ENCODE results near the gene MCTP2.

The MCTP2 gene

GRCh38 chr15:94351031-94351535 is 119.7 kb downstream of the MCTP2 start:
- Mint-ChIP-seq H3K27me3 (no peaks in the 10 kb centered on the region), H3K4me3 (no peak overlapping the region), H3K27ac (no peak overlapping the region), H3K4me1 (peaks cover 0 to 5% of the 10 kb centered on the region in 2 donors), H3K9me3 (peaks cover 2 to 3% of the 10 kb centered on the region in 2 donors), H3K36me3 (peaks cover 33 to 55% of the 10 kb centered on the region in 2 donors)
- DNase-seq (no peak), ATAC-seq (replicated peaks) (no peak)

- ATAC-seq (replicated peaks) = no peak
Measured at GRCh38 chr15:94352636-94353487, 121.5 kb downstream of the MCTP2 start.

GRCh38 chr15:94353488-94353820 is 122.1 kb downstream of the MCTP2 start:
- DNase-seq (no peak), ATAC-seq (replicated peaks) (no peak)
- H3K27me3 Mint-ChIP-seq = no peaks in the 10 kb centered on the region
- peaks cover 32 to 53% of the 10 kb centered on the region in 2 donors for H3K36me3 Mint-ChIP-seq
- H3K4me3 Mint-ChIP-seq = no peak overlapping the region
- no peak overlapping the region for H3K27ac Mint-ChIP-seq
- H3K9me3 Mint-ChIP-seq = peaks cover 2 to 3% of the 10 kb centered on the region in 2 donors
- peaks cover 0 to 4% of the 10 kb centered on the region in 2 donors for H3K4me1 Mint-ChIP-seq

More at GRCh38 chr15:94352636-94353487, 121.5 kb downstream of the MCTP2 start:
- no peak for DNase-seq
- Mint-ChIP-seq H3K36me3 (peaks cover 33 to 54% of the 10 kb centered on the region in 2 donors), H3K27ac (no peak overlapping the region), H3K4me3 (no peak overlapping the region), H3K27me3 (no peaks in the 10 kb centered on the region), H3K9me3 (peaks cover 2 to 3% of the 10 kb centered on the region in 2 donors), H3K4me1 (peaks cover 0 to 5% of the 10 kb centered on the region in 2 donors)

GRCh38 chr15:94354655-94355054 is 123.3 kb downstream of the MCTP2 start:
- Mint-ChIP-seq H3K36me3 (peaks cover 25 to 44% of the 10 kb centered on the region in 2 donors), H3K4me3 (no peak overlapping the region), H3K27me3 (no peaks in the 10 kb centered on the region), H3K27ac (peak overlapping the region; percentile 44), H3K9me3 (peaks cover 2 to 3% of the 10 kb centered on the region in 2 donors), H3K4me1 (peaks cover 0 to 4% of the 10 kb centered on the region in 2 donors)
- no peak for DNase-seq
- ATAC-seq (replicated peaks) = no peak

- DNase-seq (no peak), ATAC-seq (replicated peaks) (no peak)
- Mint-ChIP-seq H3K27me3 (no peaks in the 10 kb centered on the region), H3K36me3 (peaks cover 22 to 42% of the 10 kb centered on the region in 2 donors), H3K27ac (peak overlapping the region; percentile 78), H3K4me1 (peaks cover 2 to 14% of the 10 kb centered on the region in 2 donors), H3K9me3 (no peaks in the 10 kb centered on the region), H3K4me3 (no peak overlapping the region)
Measured at GRCh38 chr15:94359716-94360115, 128.4 kb downstream of the MCTP2 start.

- ATAC-seq (replicated peaks) = no peak
- Mint-ChIP-seq H3K4me1 (peaks cover 2 to 14% of the 10 kb centered on the region in 2 donors), H3K36me3 (peaks cover 22 to 39% of the 10 kb centered on the region in 2 donors), H3K9me3 (no peaks in the 10 kb centered on the region), H3K27ac (peak overlapping the region; percentile 78), H3K27me3 (no peaks in the 10 kb centered on the region), H3K4me3 (no peak overlapping the region)
- no peak for DNase-seq
Measured at GRCh38 chr15:94360251-94360685, 128.9 kb downstream of the MCTP2 start.

- Mint-ChIP-seq H3K27ac (no peak overlapping the region), H3K4me3 (no peak overlapping the region), H3K4me1 (peaks cover 2 to 14% of the 10 kb centered on the region in 2 donors), H3K27me3 (no peaks in the 10 kb centered on the region), H3K9me3 (no peaks in the 10 kb centered on the region), H3K36me3 (peaks cover 24 to 36% of the 10 kb centered on the region in 2 donors)
- no peak for DNase-seq
- no peak for ATAC-seq (replicated peaks)
Measured at GRCh38 chr15:94362385-94363092, 131.2 kb downstream of the MCTP2 start.

GRCh38 chr15:94363382-94363781 is 132.0 kb downstream of the MCTP2 start:
- Mint-ChIP-seq H3K27ac (no peak overlapping the region), H3K4me3 (no peak overlapping the region), H3K27me3 (no peaks in the 10 kb centered on the region), H3K9me3 (no peaks in the 10 kb centered on the region), H3K4me1 (peaks cover 2 to 14% of the 10 kb centered on the region in 2 donors), H3K36me3 (peaks cover 27 to 36% of the 10 kb centered on the region in 2 donors)
- DNase-seq (no peak), ATAC-seq (replicated peaks) (no peak)

- no peak for DNase-seq
- no peak overlapping the region for H3K27ac Mint-ChIP-seq
- H3K4me3 Mint-ChIP-seq = no peak overlapping the region
- no peak for ATAC-seq (replicated peaks)
- no peaks in the 10 kb centered on the region for H3K9me3 Mint-ChIP-seq
- H3K4me1 Mint-ChIP-seq = peaks cover 2 to 3% of the 10 kb centered on the region in 2 donors
- peaks cover 17 to 32% of the 10 kb centered on the region in 2 donors for H3K36me3 Mint-ChIP-seq
- H3K27me3 Mint-ChIP-seq = no peaks in the 10 kb centered on the region
Measured at GRCh38 chr15:94366781-94367180, 135.4 kb downstream of the MCTP2 start.

GRCh38 chr15:94367726-94368535 is 136.6 kb downstream of the MCTP2 start:
- DNase-seq (no peak), ATAC-seq (replicated peaks) (no peak)
- H3K4me1 Mint-ChIP-seq = no peaks in the 10 kb centered on the region
- no peaks in the 10 kb centered on the region for H3K9me3 Mint-ChIP-seq
- H3K27ac Mint-ChIP-seq = no peak overlapping the region
- peaks cover 14 to 30% of the 10 kb centered on the region in 2 donors for H3K36me3 Mint-ChIP-seq
- no peaks in the 10 kb centered on the region for H3K27me3 Mint-ChIP-seq
- H3K4me3 Mint-ChIP-seq = no peak overlapping the region

- H3K4me3 Mint-ChIP-seq = no peak overlapping the region
- H3K36me3 Mint-ChIP-seq = peaks cover 14 to 30% of the 10 kb centered on the region in 2 donors
- peaks cover 0 to 5% of the 10 kb centered on the region in 2 donors for H3K4me1 Mint-ChIP-seq
- no peak overlapping the region for H3K27ac Mint-ChIP-seq
- DNase-seq = no peak
- H3K9me3 Mint-ChIP-seq = no peaks in the 10 kb centered on the region
- ATAC-seq (replicated peaks) = no peak
- no peaks in the 10 kb centered on the region for H3K27me3 Mint-ChIP-seq
Measured at GRCh38 chr15:94370206-94370935, 139.0 kb downstream of the MCTP2 start.

GRCh38 chr15:94370936-94371285 is 139.6 kb downstream of the MCTP2 start:
- Mint-ChIP-seq H3K27ac (no peak overlapping the region), H3K4me1 (peaks cover 0 to 5% of the 10 kb centered on the region in 2 donors), H3K4me3 (no peak overlapping the region), H3K9me3 (no peaks in the 10 kb centered on the region), H3K36me3 (peaks cover 14 to 30% of the 10 kb centered on the region in 2 donors), H3K27me3 (no peaks in the 10 kb centered on the region)
- DNase-seq = no peak
- ATAC-seq (replicated peaks) = no peak

GRCh38 chr15:94372821-94373220 is 141.5 kb downstream of the MCTP2 start:
- Mint-ChIP-seq H3K4me3 (no peak overlapping the region), H3K36me3 (peaks cover 8 to 27% of the 10 kb centered on the region in 2 donors), H3K27me3 (no peaks in the 10 kb centered on the region), H3K9me3 (no peaks in the 10 kb centered on the region), H3K27ac (no peak overlapping the region), H3K4me1 (peaks cover 2 to 5% of the 10 kb centered on the region in 2 donors)
- DNase-seq (no peak), ATAC-seq (replicated peaks) (no peak)
